Measurements from ENCODE around the gene MAP1B.

The MAP1B gene

DNA sequence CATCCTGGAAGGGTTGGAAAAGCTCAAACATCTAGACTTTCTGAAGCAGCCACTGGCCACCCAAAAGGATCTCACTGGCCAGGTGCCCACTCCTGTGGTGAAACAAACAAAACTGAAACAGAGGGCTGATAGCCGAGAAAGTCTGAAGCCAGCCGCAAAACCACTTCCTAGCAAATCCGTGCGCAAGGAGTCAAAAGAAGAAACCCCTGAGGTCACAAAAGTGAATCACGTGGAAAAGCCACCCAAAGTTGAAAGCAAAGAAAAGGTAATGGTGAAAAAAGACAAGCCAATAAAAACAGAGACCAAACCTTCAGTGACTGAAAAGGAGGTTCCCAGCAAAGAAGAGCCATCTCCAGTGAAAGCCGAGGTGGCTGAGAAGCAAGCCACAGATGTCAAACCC is 87.6 kb downstream of the MAP1B start:
- DNase-seq (ENCODE audit: low read depth): peak; percentile 8

DNA sequence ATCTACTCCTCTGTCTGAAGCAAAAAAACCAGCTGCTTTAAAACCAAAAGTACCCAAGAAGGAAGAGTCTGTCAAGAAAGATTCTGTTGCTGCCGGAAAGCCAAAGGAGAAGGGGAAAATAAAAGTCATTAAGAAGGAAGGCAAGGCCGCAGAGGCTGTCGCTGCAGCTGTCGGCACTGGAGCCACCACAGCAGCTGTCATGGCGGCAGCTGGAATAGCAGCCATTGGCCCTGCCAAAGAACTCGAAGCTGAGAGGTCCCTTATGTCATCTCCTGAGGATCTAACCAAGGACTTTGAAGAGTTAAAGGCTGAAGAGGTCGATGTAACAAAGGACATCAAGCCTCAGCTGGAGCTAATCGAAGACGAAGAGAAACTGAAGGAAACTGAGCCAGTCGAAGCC is 88.3 kb downstream of the MAP1B start:
- no peak for DNase-seq (ENCODE audit: low read depth)

DNA sequence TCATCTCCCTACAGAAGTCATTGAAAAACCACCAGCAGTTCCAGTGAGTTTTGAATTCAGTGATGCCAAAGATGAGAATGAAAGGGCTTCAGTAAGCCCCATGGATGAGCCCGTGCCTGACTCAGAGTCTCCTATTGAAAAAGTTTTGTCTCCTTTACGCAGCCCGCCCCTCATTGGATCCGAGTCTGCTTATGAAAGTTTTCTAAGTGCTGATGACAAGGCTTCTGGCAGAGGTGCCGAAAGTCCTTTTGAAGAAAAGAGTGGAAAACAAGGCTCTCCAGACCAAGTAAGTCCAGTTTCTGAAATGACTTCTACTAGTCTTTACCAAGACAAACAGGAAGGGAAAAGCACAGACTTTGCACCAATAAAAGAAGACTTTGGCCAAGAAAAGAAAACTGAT is 90.1 kb downstream of the MAP1B start:
- DNase-seq (ENCODE audit: low read depth): no peak

DNA sequence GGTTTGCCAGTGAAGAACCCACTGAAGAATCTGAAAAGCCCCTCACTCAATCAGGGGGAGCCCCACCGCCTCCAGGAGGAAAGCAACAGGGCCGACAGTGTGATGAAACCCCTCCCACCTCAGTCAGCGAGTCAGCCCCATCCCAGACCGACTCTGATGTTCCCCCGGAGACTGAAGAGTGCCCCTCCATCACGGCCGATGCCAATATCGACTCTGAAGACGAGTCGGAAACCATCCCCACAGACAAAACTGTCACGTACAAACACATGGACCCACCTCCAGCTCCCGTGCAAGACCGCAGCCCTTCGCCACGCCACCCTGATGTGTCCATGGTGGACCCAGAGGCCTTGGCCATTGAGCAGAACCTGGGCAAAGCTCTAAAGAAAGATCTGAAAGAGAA is 92.4 kb downstream of the MAP1B start:
- DNase-seq (ENCODE audit: low read depth): no peak

DNA sequence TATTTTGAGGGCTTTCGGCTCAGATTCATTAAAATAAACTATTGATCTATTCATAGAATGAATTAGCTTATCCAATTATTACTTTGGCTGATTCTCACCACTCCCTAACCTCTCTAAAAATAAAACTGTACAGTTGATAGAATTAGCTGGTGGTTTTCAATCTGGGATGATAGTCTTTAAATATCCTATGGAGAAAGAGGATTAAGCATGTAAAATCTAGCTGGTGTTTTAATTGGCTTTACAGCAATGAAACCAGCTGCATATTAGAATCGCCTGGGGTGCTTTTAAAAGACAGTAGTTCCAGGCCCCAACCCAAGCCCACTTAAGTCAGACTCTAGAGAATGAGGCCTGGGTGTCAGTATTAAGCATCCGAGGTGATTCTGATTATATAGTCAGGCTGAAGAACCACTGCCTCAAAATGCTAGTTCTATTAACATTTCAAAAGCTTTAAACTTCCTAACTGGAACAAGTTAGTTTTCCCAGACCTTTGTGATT is 95.1 kb downstream of the MAP1B start:
- no peak for DNase-seq (ENCODE audit: low read depth)

DNA sequence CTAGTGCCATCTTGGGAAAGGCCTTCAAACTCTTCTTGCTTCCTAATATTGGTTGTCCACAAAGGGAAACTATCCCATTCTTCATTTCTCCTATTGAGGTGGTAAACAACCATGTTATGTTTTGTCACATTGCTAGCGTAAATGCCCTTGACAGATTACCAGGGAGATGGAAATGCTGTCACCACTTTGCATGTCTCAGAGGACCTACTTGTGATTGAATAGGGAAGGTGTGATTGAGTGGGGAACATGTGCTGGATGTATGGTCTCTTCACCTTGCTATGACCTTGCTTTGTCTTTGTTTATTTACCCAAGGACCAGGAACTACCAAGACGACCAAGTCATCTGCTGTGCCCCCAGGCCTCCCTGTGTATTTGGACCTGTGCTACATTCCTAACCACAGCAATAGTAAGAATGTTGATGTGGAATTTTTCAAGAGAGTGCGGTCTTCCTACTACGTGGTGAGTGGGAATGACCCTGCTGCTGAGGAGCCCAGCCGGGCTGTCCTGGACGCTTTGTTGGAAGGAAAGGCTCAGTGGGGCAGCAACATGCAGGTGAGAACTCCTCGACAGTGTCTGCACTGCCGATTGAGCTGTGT is 96.1 kb downstream of the MAP1B start:
- no peak for DNase-seq (ENCODE audit: low read depth)

DNA sequence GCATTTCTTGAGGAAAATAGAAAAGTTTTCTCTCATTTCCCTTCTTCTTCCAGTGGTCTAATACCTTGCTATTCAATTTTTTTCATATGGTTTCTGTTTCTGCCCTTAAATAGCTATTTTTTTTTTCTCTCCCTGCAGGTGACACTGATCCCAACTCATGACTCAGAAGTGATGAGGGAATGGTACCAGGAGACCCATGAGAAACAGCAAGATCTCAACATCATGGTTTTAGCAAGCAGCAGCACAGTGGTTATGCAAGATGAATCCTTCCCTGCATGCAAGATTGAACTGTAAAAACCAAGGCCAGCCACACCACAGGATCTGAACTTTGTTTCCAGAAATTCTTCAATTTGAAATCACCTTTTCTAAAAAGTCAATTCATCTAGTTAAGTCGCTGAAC is 97.7 kb downstream of the MAP1B start:
- no peak for DNase-seq (ENCODE audit: low read depth)

DNA sequence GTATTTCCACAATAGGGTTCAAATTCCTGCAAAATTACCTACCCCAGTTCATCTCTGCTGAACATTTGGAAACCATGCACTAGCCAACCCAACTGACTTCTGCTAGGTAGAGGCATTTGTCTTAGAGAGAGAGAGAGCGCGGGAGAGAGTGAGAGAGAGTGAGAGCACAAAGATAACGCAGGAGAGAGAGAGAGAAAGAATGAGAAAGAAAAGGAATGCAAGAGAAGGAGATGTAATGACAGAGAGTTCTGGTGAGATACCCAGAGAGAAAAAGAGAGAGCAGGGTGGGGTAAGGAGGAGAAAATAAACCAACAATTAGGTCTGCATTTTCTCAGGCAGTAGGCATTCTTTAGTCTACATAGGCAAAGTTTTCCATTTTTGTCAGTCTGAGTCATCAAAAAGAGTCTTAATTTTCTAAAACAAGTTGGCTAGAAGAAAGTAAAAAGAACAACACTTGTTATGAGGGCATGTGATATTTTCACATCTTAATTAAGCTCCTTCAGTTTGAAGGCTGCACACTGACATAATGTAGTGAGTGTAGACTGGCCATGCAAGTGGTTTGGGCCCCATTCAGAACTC is 98.2 kb downstream of the MAP1B start:
- no peak for DNase-seq (ENCODE audit: low read depth)

DNA sequence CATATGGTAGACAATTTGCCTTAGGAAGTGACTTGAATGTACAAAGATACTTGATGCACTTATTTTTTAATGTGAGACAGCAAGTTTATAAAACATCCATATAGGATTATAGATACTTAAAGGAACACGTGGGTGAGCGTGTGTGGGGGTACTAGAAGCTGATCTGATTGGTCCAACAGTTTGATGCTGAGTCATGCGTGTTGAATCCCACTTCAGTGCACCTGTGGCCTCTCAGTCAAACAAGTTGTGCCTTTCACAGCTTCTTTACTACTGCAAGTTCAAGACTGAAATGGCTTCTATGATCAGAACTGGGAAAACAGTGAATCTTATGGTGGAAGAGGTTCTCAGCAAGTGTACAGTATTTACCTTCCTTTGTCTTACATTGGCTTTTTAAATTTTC is 98.9 kb downstream of the MAP1B start:
- DNase-seq (ENCODE audit: low read depth): no peak

DNA sequence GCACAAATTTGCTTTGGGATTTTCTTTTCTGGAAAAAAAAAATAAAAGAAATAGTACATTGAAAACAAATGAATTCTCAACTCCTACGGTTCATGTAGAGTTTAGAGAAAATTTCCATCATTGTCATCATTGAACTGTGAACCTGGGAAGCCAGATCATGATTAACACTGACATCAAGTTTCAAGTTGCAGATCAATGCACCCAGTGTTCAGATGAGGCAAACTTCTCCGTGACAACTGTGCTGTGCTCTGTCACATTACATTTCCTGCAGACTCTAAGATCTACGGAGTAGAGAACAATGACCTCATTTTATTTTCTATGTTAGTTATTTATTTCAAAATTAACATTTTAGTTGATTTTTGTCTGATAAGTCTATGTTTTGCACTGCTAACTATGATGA is 99.7 kb downstream of the MAP1B start:
- no peak for DNase-seq (ENCODE audit: low read depth)

DNA sequence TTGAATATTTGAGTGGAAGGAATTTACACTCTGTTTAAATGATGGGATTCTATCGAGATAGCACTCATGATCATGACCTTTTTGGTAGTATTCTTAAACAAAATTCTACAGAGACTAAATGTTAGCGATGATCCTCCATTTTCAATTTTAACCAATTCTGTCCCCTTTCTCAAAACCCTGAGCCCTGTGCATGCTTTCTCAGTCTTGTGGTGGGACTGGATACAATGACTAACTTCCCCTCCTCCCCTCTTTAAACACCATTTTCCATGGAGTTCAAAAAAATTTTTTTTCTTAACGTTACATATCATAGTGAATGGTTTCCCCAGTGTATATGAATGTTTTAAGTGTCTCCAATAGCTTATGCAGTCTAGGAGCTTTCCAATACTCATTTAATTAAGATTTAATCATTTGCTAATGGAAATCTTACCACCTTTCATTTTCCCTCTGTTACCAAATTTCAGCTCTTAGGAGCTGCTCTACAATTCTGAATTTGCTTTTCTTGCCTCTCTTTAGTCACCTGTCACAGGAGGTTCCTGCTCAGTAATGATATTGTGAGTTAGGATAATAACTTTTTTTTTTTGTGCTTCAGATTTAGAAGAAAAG is 101.2 kb downstream of the MAP1B start:
- DNase-seq (ENCODE audit: low read depth): no peak

DNA sequence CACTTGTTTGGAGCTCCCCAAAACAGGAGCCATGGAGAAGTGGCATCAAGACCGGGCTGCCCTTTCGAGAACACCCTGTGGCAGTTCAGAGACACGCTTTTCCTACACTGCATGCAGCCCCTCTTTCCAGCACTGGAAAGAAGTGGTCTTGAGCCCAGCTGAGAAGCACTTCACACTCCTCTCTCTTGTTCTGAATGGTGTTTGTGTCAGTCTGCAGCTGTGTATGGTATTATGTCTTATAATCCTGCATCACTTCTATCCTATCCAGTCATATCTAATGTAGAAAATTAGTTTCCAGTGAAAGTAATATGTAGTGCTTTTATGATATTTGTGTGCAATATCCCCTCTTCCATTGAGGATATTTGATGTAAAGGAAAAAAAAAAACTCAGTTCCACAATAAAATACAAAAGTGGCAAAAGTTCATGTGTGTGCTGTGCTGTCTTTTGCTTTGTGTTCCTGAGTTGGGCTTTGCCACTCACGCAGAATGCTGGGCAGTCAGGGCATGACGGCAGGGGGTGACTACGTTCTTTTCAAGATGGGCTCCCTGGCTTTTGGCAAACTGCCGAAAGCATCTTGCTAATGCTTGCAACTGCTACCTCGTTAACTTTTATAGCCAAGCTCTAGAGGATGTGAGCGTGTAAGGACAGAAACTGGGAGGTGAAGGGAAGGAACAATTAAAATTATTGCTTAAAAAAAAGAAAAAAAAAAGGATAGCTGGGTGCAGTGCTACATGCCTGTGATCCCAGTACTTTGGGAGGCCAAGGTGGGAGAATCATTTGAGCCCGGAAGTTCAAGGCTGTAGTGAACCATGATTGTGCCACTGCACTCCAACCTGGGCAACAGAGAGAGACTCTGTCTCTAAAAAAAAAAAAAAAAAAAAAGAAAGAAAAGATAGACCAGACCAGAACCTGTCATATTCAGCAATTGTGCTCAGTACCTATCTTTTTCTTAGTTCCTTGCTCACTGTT is 102.2 kb downstream of the MAP1B start:
- no peak for DNase-seq (ENCODE audit: low read depth)

DNA sequence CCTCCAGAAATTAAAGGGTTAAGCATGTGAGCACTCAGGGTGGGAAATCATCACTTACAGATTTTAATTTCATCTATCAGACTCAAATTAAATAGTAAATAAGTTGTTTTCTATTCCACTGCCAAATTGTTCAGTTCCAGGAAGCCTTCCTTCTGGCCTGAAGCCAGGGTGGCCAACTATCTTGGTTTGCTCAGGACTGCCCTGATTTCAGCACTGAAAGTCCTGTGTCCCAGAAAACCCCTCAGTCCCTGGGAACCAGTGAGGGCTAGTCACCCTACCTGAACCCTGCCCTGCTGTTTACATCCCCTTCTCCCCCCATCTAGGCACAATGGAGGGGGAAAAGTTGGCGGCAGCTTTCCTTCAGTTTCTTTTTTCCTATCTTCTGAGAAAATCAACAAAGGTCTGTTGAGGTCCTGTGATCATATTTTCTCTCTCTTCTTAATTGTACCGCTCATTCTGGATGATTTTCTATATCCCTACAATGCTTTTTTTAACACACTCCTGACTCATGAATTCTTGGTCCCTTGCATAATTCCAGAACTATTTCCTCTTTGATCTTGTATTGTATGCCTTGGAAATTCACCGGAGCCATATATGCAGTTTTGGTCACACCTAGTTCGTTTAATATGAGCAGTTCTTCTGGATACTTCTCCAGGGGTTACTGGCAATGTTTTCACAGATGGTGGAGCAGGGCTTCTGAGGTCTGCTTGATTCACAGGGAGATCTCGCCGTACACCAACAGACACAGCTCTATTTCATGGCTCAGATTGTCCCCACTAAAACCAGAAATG is 103.8 kb downstream of the MAP1B start:
- no peak for DNase-seq (ENCODE audit: low read depth)

DNA sequence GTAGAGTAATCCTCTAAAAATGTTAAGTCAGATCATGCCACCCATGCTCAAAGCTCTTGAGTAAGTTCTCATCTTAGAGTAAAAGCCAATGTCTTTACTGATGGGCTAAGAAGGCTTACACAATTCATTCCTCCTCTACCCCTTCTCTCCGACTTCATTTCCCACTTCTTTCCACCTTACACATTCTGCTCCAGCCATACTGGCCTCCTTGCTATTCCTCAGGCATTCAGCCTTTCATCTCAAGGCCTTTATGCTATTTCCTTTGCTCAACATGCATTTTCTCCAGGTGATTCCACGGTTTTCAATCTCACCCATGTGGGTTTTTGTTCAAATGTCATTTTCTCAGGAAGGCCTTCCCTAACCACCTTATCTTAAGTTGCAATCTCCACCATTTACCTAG is 104.9 kb downstream of the MAP1B start:
- DNase-seq (ENCODE audit: low read depth): no peak

DNA sequence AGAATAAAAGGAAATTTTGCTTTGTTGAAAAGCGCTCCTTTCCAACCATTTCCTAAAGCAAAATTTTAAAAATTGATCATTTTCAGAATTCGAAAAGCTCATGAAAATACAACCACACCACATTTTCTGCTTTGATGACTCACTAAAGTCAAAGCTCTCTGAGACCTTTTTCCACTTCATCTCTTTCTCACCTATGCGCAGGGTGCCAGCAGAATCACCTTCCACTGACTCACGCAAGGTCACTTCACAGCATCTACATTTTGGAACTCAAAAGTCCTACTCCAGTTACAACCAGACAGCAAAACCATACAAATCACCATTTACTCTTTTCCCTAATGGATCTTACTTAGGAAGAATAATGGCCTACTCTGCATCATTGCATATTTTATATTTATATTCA is 106.2 kb downstream of the MAP1B start:
- no peak for DNase-seq (ENCODE audit: low read depth)

DNA sequence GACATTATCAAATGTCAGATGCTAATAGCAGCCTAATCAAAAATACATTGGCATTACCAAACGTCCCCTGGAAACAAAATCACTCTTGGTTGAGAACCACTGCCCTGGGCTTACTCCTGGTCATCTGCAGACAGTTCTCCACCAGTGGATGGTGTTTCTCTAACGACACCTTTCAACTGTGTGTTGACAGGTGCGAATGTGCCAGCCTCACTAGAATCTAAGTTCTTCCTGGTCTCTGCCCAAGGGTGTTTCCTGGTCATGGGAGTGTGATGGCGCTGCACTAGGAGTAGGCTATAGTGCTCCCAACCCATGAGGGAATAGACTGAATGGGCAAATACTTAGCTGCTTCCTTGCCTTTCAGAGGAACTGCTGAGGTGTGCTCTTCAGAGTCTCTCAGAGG is 106.9 kb downstream of the MAP1B start:
- no peak for DNase-seq (ENCODE audit: low read depth)

DNA sequence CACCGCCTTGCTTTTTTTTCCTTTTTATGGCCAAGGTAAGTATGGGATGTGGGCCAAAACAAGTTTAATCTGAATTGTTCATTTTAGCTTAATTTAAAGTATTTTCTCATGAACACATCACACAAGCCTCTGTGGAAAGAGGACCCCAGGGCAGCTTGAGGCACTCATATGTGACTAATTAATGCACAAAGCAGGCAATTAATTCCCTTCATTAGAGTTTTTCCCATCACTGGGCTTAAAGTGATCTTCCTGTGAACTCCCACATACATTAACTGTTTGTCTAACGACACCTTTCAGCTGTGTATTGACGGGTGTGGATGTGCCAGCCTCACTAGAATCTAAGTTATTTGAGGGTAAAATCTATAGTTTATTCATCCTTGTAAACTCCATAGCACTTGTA is 109.5 kb downstream of the MAP1B start:
- no peak for DNase-seq (ENCODE audit: low read depth)

DNA sequence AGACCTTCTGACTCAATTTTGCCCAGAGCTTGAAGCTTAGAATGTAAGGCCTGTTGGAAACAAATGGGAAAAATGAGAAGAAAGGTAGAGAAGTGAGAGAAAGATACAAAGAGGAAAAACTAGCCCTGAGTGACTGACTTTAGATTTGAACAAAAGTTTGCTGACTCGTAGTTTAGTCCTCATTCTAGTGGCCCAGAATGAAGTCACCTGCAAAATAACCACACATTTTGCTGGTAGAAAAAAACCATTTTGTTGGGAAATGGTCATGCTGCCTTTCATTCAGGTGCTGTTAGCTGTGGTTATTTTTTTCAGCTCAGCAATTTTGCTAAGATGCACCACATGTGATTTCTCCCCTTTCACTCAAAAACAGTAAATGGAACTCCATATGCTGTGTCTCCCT is 113.8 kb downstream of the MAP1B start:
- no peak for DNase-seq (ENCODE audit: low read depth)

DNA sequence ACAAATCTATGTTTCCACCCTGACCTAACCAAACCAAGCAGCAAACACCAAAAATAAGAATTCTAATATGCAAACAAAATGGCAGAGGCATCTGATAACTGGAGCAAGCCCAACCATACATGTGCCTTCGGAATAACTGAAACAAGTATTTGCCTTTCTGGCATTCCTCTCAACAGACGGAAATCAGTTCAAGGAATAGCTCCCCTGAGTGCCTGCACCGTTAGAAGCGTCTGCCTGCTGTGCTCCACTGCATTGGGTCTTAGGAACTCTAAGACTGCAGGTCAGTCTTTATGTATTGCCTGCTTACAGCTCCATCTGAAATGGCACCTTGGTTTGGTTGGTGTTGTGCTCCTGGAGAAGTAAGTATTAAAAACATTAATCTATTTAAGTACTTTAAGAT is 114.3 kb downstream of the MAP1B start:
- DNase-seq (ENCODE audit: low read depth): no peak

DNA sequence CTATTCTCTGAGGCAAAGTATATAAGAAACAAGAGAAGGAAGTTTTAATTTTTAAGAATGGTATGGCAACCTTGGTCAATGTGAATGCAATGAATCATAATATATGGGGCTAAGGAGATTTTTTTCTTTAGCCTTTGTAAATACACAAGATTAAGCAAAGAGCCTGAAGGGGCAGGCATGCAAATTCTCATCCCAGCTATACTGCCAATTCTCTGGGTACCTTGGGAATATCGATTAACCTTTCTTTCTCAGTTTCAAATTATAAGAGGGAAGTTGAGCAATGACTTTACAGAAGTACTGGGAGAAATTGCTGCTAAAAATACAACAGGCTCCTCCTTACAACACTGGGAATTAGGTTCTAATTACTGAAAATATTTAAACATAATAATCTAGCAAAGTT is 115.2 kb downstream of the MAP1B start:
- no peak for DNase-seq (ENCODE audit: low read depth)

DNA sequence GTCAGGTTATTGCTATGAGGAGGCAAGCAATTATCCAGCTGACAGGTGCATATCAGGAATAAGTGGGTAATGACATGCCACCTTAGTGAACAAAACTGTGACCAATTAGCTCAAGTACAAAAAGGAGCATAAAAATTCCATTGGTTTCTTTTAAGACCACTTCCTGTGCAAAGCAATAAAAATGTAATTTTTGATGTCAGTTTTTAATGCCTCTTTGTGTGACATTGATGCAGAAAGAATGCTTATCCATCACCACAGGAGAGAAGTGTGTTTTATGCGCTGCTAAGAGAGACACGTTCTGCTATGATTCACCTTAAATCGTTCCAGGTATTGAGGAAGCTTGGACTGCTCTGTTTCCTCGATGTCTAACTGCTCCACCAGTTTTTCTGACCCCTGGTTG is 116.1 kb downstream of the MAP1B start:
- no peak for DNase-seq (ENCODE audit: low read depth)

DNA sequence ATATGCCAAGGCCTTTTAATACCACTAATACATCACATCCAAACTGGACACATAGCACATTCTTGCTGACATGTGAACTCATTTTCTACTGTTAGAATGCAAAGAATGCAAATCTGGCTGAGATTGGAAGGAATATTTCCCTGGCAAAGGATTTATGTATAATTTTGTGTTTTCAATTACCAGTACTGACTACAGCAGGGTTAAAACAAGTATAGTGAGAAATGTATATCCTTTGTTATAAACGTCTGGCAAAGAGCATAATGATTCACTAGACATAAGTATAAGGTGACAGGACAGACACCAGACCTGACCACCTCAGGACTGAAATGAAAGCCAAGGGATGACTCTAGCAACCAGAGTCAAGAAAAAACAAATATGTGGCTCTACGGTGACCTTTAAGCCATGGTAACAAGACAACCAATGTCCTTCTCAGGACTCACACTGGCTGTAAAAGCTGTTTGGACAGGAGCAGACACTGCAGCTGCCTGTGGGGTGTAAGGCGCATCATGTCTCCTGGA is 117.7 kb downstream of the MAP1B start:
- no peak for DNase-seq (ENCODE audit: low read depth)
